ENCODE data around the gene PTPRG.
A peak's percentile ranks its signal among the peaks of the same experiment; 100 is the strongest.

PTPRG gene

GRCh38 chr3:61901496-61901895 is 340.1 kb downstream of the PTPRG start:
- DNase-seq = no peak

- DNase-seq = no peak
Observed at GRCh38 chr3:61901986-61902385, 340.6 kb downstream of the PTPRG start.

- DNase-seq = no peak
Observed at GRCh38 chr3:61903074-61903473, 341.7 kb downstream of the PTPRG start.

GRCh38 chr3:61903931-61904657 is 342.7 kb downstream of the PTPRG start:
- no peak for DNase-seq

- DNase-seq = no peak
Observed at GRCh38 chr3:61907210-61907795, 345.9 kb downstream of the PTPRG start.

GRCh38 chr3:61908382-61908781 is 347.0 kb downstream of the PTPRG start:
- no peak for DNase-seq

GRCh38 chr3:61910732-61911131 is 349.4 kb downstream of the PTPRG start:
- no peak for DNase-seq

- no peak for DNase-seq
Observed at GRCh38 chr3:61912158-61912557, 350.8 kb downstream of the PTPRG start.

GRCh38 chr3:61913701-61914100 is 352.3 kb downstream of the PTPRG start:
- DNase-seq = no peak

- no peak for DNase-seq
Observed at GRCh38 chr3:61914276-61914675, 352.9 kb downstream of the PTPRG start.

- DNase-seq = no peak
Observed at GRCh38 chr3:61915296-61915695, 353.9 kb downstream of the PTPRG start.

- DNase-seq = no peak
Observed at GRCh38 chr3:61919371-61919770, 358.0 kb downstream of the PTPRG start.

GRCh38 chr3:61922118-61922517 is 360.7 kb downstream of the PTPRG start:
- DNase-seq = no peak

GRCh38 chr3:61924090-61924735 is 362.8 kb downstream of the PTPRG start:
- no peak for DNase-seq

- no peak for DNase-seq
Observed at GRCh38 chr3:61924991-61925390, 363.6 kb downstream of the PTPRG start.

- no peak for DNase-seq
Observed at GRCh38 chr3:61925721-61926120, 364.4 kb downstream of the PTPRG start.

GRCh38 chr3:61926923-61927322 is 365.6 kb downstream of the PTPRG start:
- peak; percentile 63 for DNase-seq

- DNase-seq = peak; percentile 66
Observed at GRCh38 chr3:61927332-61927731, 366.0 kb downstream of the PTPRG start.

GRCh38 chr3:61928039-61928438 is 366.7 kb downstream of the PTPRG start:
- no peak for DNase-seq

GRCh38 chr3:61928776-61929314 is 367.5 kb downstream of the PTPRG start:
- peak; percentile 27 for DNase-seq

GRCh38 chr3:61929617-61930016 is 368.2 kb downstream of the PTPRG start:
- DNase-seq = no peak

- no peak for DNase-seq
Observed at GRCh38 chr3:61932499-61932898, 371.1 kb downstream of the PTPRG start.

GRCh38 chr3:61933798-61934504 is 372.6 kb downstream of the PTPRG start:
- DNase-seq = no peak

Measured in fibroblast of skin of back (primary cell).